Stimulated activated CD8-positive, alpha-beta memory T cell treated with anti-CD3 and anti-CD28 coated beads, Interleukin-7, amount 100 ng/mL, for 1 hour (primary cell): ENCODE data around the gene ASB10.

Experiments
- DNase-seq, 2 donors: peaks; one replicate each; pipeline ENCODE4 v3.0.0-alpha.2; 2020; ENCODE audit warnings: low read depth in 2 of 2

ASB10 gene

GRCh38 chr7:151210087-151210854 is 23.2 kb upstream of the ASB10 start, which contains the start of gene H2BK1:
H2BK1 (minus strand) TSS chr7:151210488; CDS start chr7:151210318, 170 bp downstream.
- DNase-seq: no peak

- no peak for DNase-seq
Observed at GRCh38 chr7:151209588-151209987, 22.5 kb upstream of the ASB10 start.

- DNase-seq: no peak
Observed at GRCh38 chr7:151208253-151208862, 21.3 kb upstream of the ASB10 start.

- no peak for DNase-seq
Observed at GRCh38 chr7:151207804-151208203, 20.8 kb upstream of the ASB10 start.

- DNase-seq: no peak
Observed at GRCh38 chr7:151207315-151207714, 20.3 kb upstream of the ASB10 start.

GRCh38 chr7:151206914-151207313 is 19.9 kb upstream of the ASB10 start:
- DNase-seq: no peak

GRCh38 chr7:151205730-151206129 is 18.7 kb upstream of the ASB10 start:
- DNase-seq: no peak

- no peak for DNase-seq
Observed at GRCh38 chr7:151204383-151205032, 17.5 kb upstream of the ASB10 start.

- DNase-seq: no peak
Observed at GRCh38 chr7:151202836-151203235, 15.8 kb upstream of the ASB10 start.

- DNase-seq: no peak
Observed at GRCh38 chr7:151201751-151202150, 14.7 kb upstream of the ASB10 start.

- no peak for DNase-seq
Observed at GRCh38 chr7:151201344-151201743, 14.3 kb upstream of the ASB10 start.

- no peak for DNase-seq
Observed at GRCh38 chr7:151198945-151199848, 12.1 kb upstream of the ASB10 start.

- DNase-seq: no peak
Observed at GRCh38 chr7:151197932-151198331, 10.9 kb upstream of the ASB10 start.

GRCh38 chr7:151195616-151196450 is 8.8 kb upstream of the ASB10 start:
- no peak for DNase-seq

GRCh38 chr7:151194188-151194587 is 7.1 kb upstream of the ASB10 start:
- DNase-seq: no peak

GRCh38 chr7:151193203-151193978 is 6.3 kb upstream of the ASB10 start:
- no peak for DNase-seq

GRCh38 chr7:151192002-151192539 is 5.0 kb upstream of the ASB10 start:
- DNase-seq: no peak

- no peak for DNase-seq
Observed at GRCh38 chr7:151191544-151191943, 4.5 kb upstream of the ASB10 start.

- DNase-seq: no peak
Observed at GRCh38 chr7:151189038-151189437, 2.0 kb upstream of the ASB10 start.

- no peak for DNase-seq
Observed at GRCh38 chr7:151188252-151188542, 1.1 kb upstream of the ASB10 start.
